Posterior vena cava (tissue), 2 donors: Measurements from ENCODE around the gene SVEP1. TPM values are rescaled to one million over a fixed set of nuclear protein-coding genes. Genes with fewer than 3 reads are reported as not detected.
A peak's percentile ranks its signal among the peaks of the same experiment; 100 is the strongest.

ENCODE experiments used
- DNase-seq: peaks from one replicate; pipeline ENCODE4 v3.0.0-alpha.2; 2020; ENCODE audit warnings: low spot score
- intact Hi-C, 2 donors: fragments of 100-400 bp; cut with DNase I; formaldehyde crosslinking; loops; one replicate each; pipeline versions ENCODE4 v1.14.1 to v1.14.2; 2022 to 2023
- total RNA-seq, 2 donors: library from RNA; stranded (reverse); fragmentation: NEBNext Ultra II Directional; extraction: Animal tissue kit (Norgen Biotek cat#: 25700); gene quantifications; one replicate each; pipeline ENCODE4 v1.2.1, GENCODE V29; 2021
- donor health status: DM: yes; HTN: yes; CAD: no.
- donor health status: DM: yes; HTN: yes; CAD: no.

Gene SVEP1
- total RNA-seq, 2 donors from 2014 or later: 97.9 to 113 TPM

- intact Hi-C loops: no loop called here
- DNase-seq: no peak
Observed at GRCh38 chr9:110583237-110583636, 3.7 kb upstream of the SVEP1 start.

DNA sequence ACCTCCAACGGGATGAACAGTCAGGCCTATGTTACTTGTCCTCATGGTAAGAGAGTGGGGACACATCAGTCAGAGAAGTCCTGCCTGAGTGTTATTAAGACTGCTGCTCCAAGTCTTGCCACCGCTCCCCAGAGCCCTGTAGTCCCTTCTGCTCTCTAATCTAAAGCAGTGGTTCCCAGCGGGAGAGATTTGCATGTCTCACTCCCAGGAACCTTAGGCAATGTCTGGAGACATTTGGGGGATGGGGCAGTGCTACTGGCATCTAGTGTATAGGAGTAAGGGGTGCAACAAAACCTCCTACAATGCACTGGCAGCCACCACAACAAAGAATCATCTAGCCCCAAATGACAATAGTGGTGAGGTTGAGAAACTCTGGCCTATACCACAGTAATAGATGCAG lies 2.6 kb upstream of the SVEP1 start:
- DNase-seq: no peak
- intact Hi-C loops: no loop called here

- intact Hi-C loops: no loop called here
- DNase-seq: no peak
Observed at GRCh38 chr9:110580850-110581249, 1.3 kb upstream of the SVEP1 start.

GRCh38 chr9:110579862-110580219 lies 300 bp upstream of the SVEP1 start:
- no peak for DNase-seq
- intact Hi-C loops: no loop called here

- no peak for DNase-seq
- intact Hi-C loops: no loop called here
Observed at GRCh38 chr9:110578575-110579033, 937 bp downstream of the SVEP1 start.

GRCh38 chr9:110575945-110576344 lies 3.6 kb downstream of the SVEP1 start:
- DNase-seq: no peak
- intact Hi-C loops: loop anchor here in 1 of 2 donors (1.0 kb wide), 1 partner anchor 16 kb away; no protein-coding TSS in a partner anchor

- DNase-seq: no peak
- intact Hi-C loops: loop anchor here in 1 of 2 donors (1.0 kb wide), 1 partner anchor 17 kb away; no protein-coding TSS in a partner anchor
Observed at GRCh38 chr9:110575169-110575568, 4.4 kb downstream of the SVEP1 start.

- DNase-seq: no peak
- intact Hi-C loops: no loop called here
Observed at GRCh38 chr9:110573305-110573704, 6.2 kb downstream of the SVEP1 start.

DNA sequence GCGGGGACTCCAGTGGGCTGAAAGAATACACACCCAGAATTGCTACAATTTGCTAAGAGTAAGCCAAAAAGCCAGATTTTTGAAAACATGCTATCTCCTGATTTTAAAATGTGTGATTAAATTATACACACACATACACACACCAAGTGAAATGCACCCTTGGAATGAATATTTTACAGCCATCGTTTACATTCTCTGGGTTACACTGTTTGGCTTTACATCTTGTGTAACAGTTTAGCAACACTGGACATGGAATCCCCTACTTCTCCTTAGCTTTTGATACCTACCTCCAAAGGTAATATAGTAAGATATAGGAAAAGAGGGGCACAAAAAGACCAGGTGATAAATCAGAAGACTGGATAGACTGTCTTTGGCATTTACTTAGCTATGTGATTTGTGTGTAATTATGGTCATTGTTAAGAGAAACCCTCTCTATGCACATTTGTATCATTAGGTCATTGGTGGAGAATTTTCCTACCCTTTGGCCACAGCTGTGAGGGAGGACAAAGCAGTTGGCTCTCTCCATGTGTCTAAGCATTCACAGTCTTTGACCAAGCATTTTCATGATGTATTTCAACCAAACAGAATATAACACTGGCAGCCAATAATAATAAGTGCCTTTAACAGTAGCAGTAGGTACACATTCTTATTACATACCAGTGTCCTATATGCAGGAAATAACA lies 7.6 kb downstream of the SVEP1 start:
- intact Hi-C loops: no loop called here
- DNase-seq: no peak

- intact Hi-C loops: no loop called here
Observed at GRCh38 chr9:110566156-110566555, 13.4 kb downstream of the SVEP1 start.

DNA sequence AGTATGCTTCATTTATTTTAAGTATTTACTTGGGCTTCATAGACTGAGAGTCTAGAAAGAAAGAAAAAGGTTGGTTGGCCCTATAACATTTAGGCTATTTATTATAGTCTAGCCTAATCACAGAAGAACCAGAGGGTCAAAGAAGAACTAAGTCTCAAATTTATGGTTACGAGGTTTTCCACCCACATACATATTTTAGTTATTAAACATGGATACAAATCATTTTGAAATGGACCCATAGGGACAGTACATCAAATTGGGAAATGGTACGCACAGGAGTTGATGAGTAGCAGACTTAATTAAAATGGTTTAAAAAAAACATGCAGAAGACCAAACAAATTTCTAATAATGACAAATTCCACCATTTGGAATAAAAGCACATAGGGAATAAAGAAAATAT lies 17.7 kb downstream of the SVEP1 start:
- intact Hi-C loops: no loop called here

More at GRCh38 chr9:110566156-110566555, 13.4 kb downstream of the SVEP1 start:
- DNase-seq: no peak

DNA sequence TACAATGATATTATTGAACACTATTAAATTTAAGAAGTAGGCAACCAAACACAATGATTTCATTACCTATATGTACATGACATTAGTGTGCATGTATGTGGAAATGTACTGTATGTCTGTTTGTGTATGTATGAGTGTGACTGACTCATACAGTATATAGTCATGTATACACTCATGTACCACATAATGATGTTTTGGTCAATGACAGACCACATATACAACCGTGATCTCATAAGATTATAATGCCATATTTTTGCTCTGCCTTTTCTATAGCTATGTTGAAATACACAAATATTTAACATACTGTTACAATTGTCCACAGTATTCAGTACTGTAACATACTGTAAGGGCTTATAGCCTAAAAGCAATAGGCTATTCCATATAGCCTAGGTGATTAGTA lies 19.7 kb downstream of the SVEP1 start:
- DNase-seq: no peak
- intact Hi-C loops: no loop called here

More for the DNA sequence above, 17.7 kb downstream of the SVEP1 start:
- DNase-seq: no peak

- intact Hi-C loops: no loop called here
- DNase-seq: no peak
Observed at GRCh38 chr9:110555551-110556331, 23.8 kb downstream of the SVEP1 start.

DNA sequence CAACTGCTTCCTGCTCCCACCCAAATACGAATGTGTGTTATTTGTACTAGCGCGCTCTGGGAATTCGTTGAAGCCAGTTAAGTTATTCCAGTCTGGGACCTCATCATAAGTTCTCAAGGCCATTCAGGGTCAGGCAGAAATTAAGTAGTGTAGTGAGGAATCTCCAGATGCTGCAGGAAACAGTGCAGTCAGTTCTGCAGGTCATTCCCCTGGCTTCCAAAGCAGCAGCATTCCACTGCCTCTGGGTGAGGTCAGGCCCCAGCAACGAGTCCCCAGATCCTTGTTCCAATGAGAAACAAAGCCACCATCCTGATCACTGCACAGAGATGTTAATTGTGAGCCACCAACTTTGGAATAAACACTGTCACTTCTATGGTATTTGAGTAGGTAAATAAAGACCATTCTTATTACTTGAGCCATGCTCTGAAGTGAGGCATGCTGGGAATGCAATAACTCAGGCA lies 33.1 kb downstream of the SVEP1 start:
- intact Hi-C loops: no loop called here
- DNase-seq: no peak

GRCh38 chr9:110545705-110546104 lies 33.8 kb downstream of the SVEP1 start:
- intact Hi-C loops: no loop called here
- DNase-seq: no peak

DNA sequence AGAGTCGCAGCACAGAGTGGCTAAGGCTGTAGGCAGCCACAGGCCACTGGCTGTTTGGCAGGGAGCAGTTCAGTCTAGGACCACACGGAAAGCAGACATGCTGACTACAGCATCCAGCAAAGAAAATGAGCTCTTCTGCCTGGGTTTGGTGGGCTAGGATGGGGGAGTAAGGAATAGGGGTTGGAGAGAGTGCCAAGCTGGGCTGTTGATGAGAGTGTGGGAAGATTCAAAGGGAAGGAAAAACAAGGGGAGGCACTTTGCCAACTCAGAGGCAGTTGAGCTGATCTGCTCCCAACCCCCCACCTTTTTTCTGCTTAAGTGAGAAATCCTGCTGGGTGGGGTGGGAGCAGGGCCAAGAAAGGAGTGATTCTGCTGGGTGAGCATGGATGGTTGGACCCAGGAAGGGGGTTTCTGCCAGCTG lies 35.9 kb downstream of the SVEP1 start:
- peak; percentile 62 for DNase-seq
- intact Hi-C loops: no loop called here

- intact Hi-C loops: no loop called here
Observed at GRCh38 chr9:110541950-110542349, 37.6 kb downstream of the SVEP1 start.

GRCh38 chr9:110538647-110539041 lies 40.9 kb downstream of the SVEP1 start:
- no peak for DNase-seq
- intact Hi-C loops: no loop called here

More at GRCh38 chr9:110541950-110542349, 37.6 kb downstream of the SVEP1 start:
- DNase-seq: no peak

- intact Hi-C loops: no loop called here
- DNase-seq: no peak
Observed at GRCh38 chr9:110537841-110538646, 41.5 kb downstream of the SVEP1 start.

GRCh38 chr9:110536822-110537221 lies 42.7 kb downstream of the SVEP1 start:
- DNase-seq: no peak
- intact Hi-C loops: no loop called here
